Hair follicular keratinocyte (primary cell): Measurements from ENCODE around the gene KCNH2. TPM values are rescaled to one million over a fixed set of nuclear protein-coding genes. Genes with fewer than 3 reads are reported as not detected.

Source experiments
- total RNA-seq: library from RNA; depleted of rRNA; stranded (reverse); fragments of >200 nt; gene quantifications from 2 replicates; pipeline ENCODE4 v1.2.3, GENCODE V29; 2015

Gene KCNH2, protein sequence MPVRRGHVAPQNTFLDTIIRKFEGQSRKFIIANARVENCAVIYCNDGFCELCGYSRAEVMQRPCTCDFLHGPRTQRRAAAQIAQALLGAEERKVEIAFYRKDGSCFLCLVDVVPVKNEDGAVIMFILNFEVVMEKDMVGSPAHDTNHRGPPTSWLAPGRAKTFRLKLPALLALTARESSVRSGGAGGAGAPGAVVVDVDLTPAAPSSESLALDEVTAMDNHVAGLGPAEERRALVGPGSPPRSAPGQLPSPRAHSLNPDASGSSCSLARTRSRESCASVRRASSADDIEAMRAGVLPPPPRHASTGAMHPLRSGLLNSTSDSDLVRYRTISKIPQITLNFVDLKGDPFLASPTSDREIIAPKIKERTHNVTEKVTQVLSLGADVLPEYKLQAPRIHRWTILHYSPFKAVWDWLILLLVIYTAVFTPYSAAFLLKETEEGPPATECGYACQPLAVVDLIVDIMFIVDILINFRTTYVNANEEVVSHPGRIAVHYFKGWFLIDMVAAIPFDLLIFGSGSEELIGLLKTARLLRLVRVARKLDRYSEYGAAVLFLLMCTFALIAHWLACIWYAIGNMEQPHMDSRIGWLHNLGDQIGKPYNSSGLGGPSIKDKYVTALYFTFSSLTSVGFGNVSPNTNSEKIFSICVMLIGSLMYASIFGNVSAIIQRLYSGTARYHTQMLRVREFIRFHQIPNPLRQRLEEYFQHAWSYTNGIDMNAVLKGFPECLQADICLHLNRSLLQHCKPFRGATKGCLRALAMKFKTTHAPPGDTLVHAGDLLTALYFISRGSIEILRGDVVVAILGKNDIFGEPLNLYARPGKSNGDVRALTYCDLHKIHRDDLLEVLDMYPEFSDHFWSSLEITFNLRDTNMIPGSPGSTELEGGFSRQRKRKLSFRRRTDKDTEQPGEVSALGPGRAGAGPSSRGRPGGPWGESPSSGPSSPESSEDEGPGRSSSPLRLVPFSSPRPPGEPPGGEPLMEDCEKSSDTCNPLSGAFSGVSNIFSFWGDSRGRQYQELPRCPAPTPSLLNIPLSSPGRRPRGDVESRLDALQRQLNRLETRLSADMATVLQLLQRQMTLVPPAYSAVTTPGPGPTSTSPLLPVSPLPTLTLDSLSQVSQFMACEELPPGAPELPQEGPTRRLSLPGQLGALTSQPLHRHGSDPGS
- total RNA-seq = not detected in 2 replicates

DNA sequence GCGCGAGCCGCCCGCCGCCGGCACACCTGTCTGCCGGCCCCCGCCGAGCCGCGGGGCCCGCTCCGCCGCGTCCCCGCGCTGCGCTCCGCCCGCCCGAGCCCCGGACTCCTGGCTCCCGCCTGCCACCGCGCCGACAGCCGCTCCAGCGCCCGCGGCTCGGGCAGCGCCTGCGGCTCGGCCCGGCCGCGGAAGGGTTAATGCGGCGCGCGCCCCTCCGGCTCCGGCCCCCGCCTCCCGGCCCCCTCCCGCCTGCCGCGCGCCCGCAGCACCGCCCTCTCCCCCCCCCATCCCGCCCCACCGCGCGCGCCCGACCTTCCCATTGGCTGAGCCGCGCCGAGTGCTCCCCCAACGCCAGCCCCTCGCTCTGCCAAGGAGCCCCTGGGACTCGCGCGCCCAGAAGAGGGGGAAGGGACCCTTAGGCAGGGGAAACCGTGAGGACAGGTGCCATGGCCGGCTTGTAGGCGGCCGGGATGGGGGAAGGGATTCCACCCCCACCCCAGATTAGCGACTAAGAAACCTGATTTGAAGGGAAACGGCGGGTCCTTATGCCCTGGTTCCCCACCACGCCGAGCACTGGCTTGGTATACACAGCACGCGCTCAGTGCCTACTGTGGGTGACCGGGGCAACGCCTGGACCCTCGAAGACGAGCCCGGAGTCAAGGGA is at the start of gene KCNH2:
Gene KCNH2, minus strand, starts transcription at position 196 of the 664 bp plus-strand sequence. CDS start 408 bp downstream, outside the sequence.

DNA sequence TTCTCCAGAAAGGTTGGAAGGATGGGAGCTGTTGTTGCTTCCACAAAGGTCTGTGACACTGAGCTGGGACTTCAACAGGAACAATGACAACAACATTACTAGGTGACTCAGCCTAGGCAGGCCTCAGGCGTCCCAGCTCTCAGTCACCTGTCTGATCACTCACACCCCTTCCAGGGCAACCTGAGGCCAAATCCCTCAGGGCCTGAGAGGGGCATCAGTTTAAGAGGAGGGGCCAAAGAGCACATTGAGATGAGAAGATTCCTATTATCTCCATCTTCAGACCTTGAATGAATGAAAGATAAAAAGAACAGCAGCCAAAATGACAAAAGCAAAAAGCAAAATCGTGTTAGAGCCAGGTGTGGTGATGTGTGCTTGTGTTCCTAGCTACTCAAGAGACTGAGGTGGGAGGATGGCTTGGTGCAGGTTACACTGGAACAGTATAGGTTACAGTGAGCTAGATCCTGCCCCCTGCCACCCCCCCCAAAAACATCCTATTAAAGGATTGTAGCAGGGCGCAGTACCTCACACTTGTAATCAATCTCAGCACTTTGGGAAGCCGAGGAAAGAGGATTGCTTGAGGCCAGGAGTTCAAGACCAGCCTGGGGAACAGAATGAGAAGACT is 46.4 kb upstream of the KCNH2 start, which contains the start of gene ATG9B:
Gene ATG9B, minus strand, starts transcription at position 60 of the 622 bp plus-strand sequence. CDS start 71 bp downstream, outside the sequence.

DNA sequence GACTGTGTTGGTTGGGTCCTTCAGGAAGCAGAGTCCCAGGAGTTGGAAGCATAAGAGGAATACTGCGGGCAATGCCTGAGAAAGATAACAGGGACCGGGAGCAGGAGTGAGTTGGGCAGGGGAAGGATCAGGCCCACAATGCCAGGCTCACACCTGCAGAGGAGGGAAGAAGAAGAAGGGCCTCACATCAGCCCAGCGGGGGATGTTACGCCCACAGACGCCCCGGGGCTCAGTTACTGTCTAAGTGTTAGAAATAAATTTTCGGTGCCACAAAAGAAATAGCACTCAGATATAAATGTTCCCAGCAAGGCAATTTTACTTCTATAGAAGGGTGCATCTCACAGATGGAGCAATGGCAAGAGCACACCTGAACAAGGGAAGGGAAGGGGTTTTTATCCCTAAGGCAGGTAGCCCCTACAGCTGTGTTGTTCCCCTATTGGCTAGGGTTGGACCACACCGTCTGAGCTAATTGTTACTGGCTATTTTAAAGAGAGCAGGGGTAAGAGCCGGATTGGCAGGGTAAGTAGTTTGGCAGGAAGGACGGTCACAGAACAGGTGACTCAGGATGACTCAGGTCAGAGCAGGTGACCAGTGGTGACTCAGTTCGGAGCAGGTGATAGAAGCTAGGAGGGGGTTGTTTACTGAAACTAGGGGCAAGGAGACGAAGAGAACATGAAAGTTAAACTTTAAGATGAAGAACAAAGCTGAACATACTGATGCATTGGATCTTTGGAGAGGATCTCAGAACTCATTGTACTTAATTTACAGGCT is 12.5 kb upstream of the KCNH2 start, which contains the start of gene NOS3:
Gene NOS3, plus strand, starts transcription at position 602 of the 771 bp plus-strand sequence. CDS start 2,787 bp downstream, outside the sequence.

Other genes with a start within 250 kb of the KCNH2 start
- gene GIMAP5, start 240.9 kb downstream of the KCNH2 start, total RNA-seq = not detected in 2 replicates
- not detected in 2 replicates for gene TMEM176B, start 178.0 kb downstream of the KCNH2 start, total RNA-seq
- 0.23 TPM in 1 of 2 replicates, not detected in the other for gene TMEM176A, start 177.6 kb downstream of the KCNH2 start, total RNA-seq
- gene AOC1, start 125.8 kb downstream of the KCNH2 start, total RNA-seq = not detected in 2 replicates
- 1.8 and 3.7 TPM in 2 replicates for gene NOS3, start 12.7 kb upstream of the KCNH2 start, total RNA-seq
- gene ATG9B, start 46.2 kb upstream of the KCNH2 start, total RNA-seq = 0.04 and 0.08 TPM in 2 replicates
- 53.4 and 60.7 TPM in 2 replicates for gene ABCB8, start 50.1 kb upstream of the KCNH2 start, total RNA-seq
- gene ASIC3, start 70.2 kb upstream of the KCNH2 start, total RNA-seq = 1.8 TPM in 1 of 2 replicates, not detected in the other
- 10.3 and 12.2 TPM in 2 replicates for gene CDK5, start 79.6 kb upstream of the KCNH2 start, total RNA-seq
- 31.7 and 54.8 TPM in 2 replicates for gene SLC4A2, start 81.3 kb upstream of the KCNH2 start, total RNA-seq
- gene FASTK, start 102.5 kb upstream of the KCNH2 start, total RNA-seq = 55.7 and 59.6 TPM in 2 replicates
- gene TMUB1, start 105.2 kb upstream of the KCNH2 start, total RNA-seq = 61.8 and 62.5 TPM in 2 replicates
- gene AGAP3, start 108.2 kb upstream of the KCNH2 start, total RNA-seq = 64.6 and 79.7 TPM in 2 replicates
- not detected in 2 replicates for gene GBX1, start 189.4 kb upstream of the KCNH2 start, total RNA-seq
- not detected in 2 replicates for gene ASB10, start 208.9 kb upstream of the KCNH2 start, total RNA-seq
- not detected in 2 replicates for gene H2BK1, start 232.2 kb upstream of the KCNH2 start, total RNA-seq
- 44.9 and 69.0 TPM in 2 replicates for gene ABCF2, start 248.9 kb upstream of the KCNH2 start, total RNA-seq